ENCODE data around the gene C2orf80. TPM values are rescaled to one million over a fixed set of nuclear protein-coding genes. Genes with fewer than 3 reads are reported as not detected.
A peak's percentile ranks its signal among the peaks of the same experiment; 100 is the strongest.
"Not testable (repeated sequence)": the region's sequence is repeated elsewhere in the genome, so short reads cannot be mapped to it uniquely, and the experiment has no call there.

Gene C2orf80
- total and polyA plus RNA-seq, 2 experiments from 2014 or later = 0.92 TPM; not detected in 1

DNA sequence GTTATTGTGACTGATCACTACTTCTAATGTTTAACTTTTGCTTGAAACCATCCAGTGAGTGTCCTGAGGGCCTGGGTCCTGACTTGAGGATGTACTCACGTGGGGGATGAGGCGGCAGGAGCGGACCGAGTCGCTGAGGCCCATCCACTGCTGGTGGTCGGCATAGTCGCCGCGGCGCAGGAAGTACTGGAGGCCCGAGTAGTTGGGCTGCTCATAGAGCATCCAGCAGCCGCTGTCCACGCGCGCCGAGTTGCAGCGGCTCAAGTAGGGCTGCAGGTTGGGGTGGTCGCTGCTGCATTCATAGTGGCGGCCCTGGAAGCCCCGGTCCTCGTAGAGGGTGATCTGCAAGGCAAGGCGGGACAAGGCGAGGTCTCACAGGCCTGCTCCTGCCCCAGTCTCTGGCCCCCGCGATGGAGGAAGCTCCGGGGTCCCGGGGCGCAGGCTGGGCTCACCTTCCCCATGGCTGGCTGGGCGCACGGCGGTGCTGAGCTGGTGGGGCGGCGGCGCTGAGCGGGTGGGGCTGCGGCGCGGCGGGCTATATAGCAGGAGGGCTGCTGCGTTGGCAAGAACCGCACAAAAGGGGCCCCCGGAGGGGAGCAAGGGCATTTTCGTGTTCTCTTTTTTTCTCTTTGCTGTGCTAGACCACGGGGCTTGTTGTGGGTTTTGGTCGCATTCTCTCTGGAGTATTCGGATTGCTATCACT, 65.7 kb downstream of the C2orf80 start, which contains the start of gene CRYGD:
Gene CRYGD (minus strand): TSS at position 512 of the 703 bp plus-strand sequence. CDS start 51 bp downstream, at position 461.
- H3K4me3 ChIP-seq = peak within 1 kb of the TSS; percentile 52
- not testable (repeated sequence) for H3F3A ChIP-seq (replicated peaks; ENCODE audit: low read depth); H3K79me2 ChIP-seq (replicated peaks; ENCODE audit: insufficient read depth); H3K36me3 Mint-ChIP-seq (ENCODE audit: low read depth); H3K4me1 ChIP-seq (ENCODE audit: insufficient read depth); H3K27ac ChIP-seq (ENCODE audit: low read depth); H3K9me2 ChIP-seq (ENCODE audit: insufficient read depth); H3K36me3 ChIP-seq (ENCODE audit: insufficient read depth); H3K9me3 Mint-ChIP-seq; H4K20me1 ChIP-seq (replicated peaks; ENCODE audit: insufficient read depth); H3K27ac Mint-ChIP-seq; H3K27me3 ChIP-seq (ENCODE audit: insufficient read depth)
- H2AFZ ChIP-seq = peak within 1 kb of the TSS; percentile 77; the same call in 1 of the 2 replicates
- H3K4me2 ChIP-seq = peak within 1 kb of the TSS; percentile 73
- H3K27me3 Mint-ChIP-seq (ENCODE audit: insufficient read depth, low read depth, poor library complexity) = peaks cover 16% of the 10 kb centered on the region
- peaks cover 14% of the 10 kb centered on the region for H3K4me1 Mint-ChIP-seq
- H3K4me3 Mint-ChIP-seq = peak within 1 kb of the TSS; percentile 73
- ATAC-seq (peak; percentile 97), DNase-seq (ENCODE audit: low spot score) (peak; percentile 78)
- TF ChIP-seq ZNF114 (CRISPR knock-in tag; IDR thresholded peaks at IDR 0.05) (0 out of 2 replicates have a peak, but pooled peaks have one; percentile 49), CREB1 (CRISPR knock-in tag; IDR thresholded peaks at IDR 0.05; ENCODE audit: low read depth) (peak; percentile 23; the same call in 1 of the 2 replicates), POLR2AphosphoS5 (IDR thresholded peaks at IDR 0.05; ENCODE audit: low read depth) (peak; percentile 48; the same call in 1 of the 2 replicates)

DNA sequence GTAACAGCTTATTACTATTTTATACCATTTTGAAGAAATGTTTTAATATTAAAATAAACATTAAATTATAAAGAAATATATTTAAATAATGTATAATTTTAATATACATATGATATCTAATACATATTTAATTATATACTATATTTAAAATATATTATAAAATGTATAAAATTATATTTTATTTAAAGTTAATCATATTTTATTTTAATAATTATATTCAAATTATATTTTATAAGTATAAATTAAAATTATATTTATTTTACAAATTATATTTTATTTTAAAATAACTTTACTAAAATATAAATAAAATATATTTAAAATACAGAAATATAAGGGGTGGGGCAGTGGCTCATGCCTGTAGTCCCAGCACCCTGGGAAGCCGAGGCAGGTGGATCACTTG, 67.6 kb downstream of the C2orf80 start:
- Histone ChIP-seq H3K79me2 (replicated peaks; ENCODE audit: insufficient read depth) (no peaks in the 10 kb centered on the region), H3K36me3 (ENCODE audit: insufficient read depth) (no peaks in the 10 kb centered on the region), H3K4me1 (ENCODE audit: insufficient read depth) (peaks cover 9% of the 10 kb centered on the region; the same call in 1 of the 2 replicates), H3F3A (replicated peaks; ENCODE audit: low read depth) (0 out of 2 replicates have a peak, but pooled peaks cover 3% of the 10 kb centered on the region), H4K20me1 (replicated peaks; ENCODE audit: insufficient read depth) (no peaks in the 10 kb centered on the region), H3K4me2 (no peak overlapping the region), H3K9me2 (ENCODE audit: insufficient read depth) (no peaks in the 10 kb centered on the region), H3K27ac (ENCODE audit: low read depth) (no peak overlapping the region), H3K27me3 (ENCODE audit: insufficient read depth) (no peaks in the 10 kb centered on the region), H2AFZ (no peak overlapping the region), H3K4me3 (no peak overlapping the region)
- Mint-ChIP-seq H3K27ac (no peak overlapping the region), H3K9me3 (no peaks in the 10 kb centered on the region), H3K36me3 (ENCODE audit: low read depth) (no peaks in the 10 kb centered on the region), H3K4me1 (peaks cover 14% of the 10 kb centered on the region), H3K27me3 (ENCODE audit: insufficient read depth, low read depth, poor library complexity) (peaks cover 16% of the 10 kb centered on the region), H3K4me3 (no peak overlapping the region)
- DNase-seq (ENCODE audit: low spot score) = no peak
- no peak for ATAC-seq
- TF ChIP-seq, protein P1, sequence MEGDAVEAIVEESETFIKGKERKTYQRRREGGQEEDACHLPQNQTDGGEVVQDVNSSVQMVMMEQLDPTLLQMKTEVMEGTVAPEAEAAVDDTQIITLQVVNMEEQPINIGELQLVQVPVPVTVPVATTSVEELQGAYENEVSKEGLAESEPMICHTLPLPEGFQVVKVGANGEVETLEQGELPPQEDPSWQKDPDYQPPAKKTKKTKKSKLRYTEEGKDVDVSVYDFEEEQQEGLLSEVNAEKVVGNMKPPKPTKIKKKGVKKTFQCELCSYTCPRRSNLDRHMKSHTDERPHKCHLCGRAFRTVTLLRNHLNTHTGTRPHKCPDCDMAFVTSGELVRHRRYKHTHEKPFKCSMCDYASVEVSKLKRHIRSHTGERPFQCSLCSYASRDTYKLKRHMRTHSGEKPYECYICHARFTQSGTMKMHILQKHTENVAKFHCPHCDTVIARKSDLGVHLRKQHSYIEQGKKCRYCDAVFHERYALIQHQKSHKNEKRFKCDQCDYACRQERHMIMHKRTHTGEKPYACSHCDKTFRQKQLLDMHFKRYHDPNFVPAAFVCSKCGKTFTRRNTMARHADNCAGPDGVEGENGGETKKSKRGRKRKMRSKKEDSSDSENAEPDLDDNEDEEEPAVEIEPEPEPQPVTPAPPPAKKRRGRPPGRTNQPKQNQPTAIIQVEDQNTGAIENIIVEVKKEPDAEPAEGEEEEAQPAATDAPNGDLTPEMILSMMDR (conservative IDR thresholded peaks at IDR 0.05; ENCODE audit: low read depth in 2 of 2) = no peak
- TF ChIP-seq CREB1 (CRISPR knock-in tag; IDR thresholded peaks at IDR 0.05; ENCODE audit: low read depth) = no peak
- no peak for TF ChIP-seq EZH2phosphoT487 (IDR thresholded peaks at IDR 0.05; ENCODE audit: unreplicated experiment)
- no peak for TF ChIP-seq POLR2AphosphoS5 (IDR thresholded peaks at IDR 0.05; ENCODE audit: low read depth)
- TF ChIP-seq, protein P2, sequence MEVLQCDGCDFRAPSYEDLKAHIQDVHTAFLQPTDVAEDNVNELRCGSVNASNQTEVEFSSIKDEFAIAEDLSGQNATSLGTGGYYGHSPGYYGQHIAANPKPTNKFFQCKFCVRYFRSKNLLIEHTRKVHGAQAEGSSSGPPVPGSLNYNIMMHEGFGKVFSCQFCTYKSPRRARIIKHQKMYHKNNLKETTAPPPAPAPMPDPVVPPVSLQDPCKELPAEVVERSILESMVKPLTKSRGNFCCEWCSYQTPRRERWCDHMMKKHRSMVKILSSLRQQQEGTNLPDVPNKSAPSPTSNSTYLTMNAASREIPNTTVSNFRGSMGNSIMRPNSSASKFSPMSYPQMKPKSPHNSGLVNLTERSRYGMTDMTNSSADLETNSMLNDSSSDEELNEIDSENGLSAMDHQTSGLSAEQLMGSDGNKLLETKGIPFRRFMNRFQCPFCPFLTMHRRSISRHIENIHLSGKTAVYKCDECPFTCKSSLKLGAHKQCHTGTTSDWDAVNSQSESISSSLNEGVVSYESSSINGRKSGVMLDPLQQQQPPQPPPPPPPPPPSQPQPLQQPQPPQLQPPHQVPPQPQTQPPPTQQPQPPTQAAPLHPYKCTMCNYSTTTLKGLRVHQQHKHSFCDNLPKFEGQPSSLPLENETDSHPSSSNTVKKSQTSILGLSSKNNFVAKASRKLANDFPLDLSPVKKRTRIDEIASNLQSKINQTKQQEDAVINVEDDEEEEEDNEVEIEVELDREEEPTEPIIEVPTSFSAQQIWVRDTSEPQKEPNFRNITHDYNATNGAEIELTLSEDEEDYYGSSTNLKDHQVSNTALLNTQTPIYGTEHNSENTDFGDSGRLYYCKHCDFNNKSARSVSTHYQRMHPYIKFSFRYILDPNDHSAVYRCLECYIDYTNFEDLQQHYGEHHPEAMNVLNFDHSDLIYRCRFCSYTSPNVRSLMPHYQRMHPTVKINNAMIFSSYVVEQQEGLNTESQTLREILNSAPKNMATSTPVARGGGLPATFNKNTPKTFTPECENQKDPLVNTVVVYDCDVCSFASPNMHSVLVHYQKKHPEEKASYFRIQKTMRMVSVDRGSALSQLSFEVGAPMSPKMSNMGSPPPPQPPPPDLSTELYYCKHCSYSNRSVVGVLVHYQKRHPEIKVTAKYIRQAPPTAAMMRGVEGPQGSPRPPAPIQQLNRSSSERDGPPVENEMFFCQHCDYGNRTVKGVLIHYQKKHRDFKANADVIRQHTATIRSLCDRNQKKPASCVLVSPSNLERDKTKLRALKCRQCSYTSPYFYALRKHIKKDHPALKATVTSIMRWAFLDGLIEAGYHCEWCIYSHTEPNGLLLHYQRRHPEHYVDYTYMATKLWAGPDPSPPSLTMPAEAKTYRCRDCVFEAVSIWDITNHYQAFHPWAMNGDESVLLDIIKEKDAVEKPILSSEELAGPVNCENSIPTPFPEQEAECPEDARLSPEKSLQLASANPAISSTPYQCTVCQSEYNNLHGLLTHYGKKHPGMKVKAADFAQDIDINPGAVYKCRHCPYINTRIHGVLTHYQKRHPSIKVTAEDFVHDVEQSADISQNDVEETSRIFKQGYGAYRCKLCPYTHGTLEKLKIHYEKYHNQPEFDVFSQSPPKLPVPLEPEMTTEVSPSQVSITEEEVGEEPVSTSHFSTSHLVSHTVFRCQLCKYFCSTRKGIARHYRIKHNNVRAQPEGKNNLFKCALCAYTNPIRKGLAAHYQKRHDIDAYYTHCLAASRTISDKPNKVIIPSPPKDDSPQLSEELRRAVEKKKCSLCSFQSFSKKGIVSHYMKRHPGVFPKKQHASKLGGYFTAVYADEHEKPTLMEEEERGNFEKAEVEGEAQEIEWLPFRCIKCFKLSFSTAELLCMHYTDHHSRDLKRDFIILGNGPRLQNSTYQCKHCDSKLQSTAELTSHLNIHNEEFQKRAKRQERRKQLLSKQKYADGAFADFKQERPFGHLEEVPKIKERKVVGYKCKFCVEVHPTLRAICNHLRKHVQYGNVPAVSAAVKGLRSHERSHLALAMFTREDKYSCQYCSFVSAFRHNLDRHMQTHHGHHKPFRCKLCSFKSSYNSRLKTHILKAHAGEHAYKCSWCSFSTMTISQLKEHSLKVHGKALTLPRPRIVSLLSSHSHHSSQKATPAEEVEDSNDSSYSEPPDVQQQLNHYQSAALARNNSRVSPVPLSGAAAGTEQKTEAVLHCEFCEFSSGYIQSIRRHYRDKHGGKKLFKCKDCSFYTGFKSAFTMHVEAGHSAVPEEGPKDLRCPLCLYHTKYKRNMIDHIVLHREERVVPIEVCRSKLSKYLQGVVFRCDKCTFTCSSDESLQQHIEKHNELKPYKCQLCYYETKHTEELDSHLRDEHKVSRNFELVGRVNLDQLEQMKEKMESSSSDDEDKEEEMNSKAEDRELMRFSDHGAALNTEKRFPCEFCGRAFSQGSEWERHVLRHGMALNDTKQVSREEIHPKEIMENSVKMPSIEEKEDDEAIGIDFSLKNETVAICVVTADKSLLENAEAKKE (CRISPR knock-in tag; IDR thresholded peaks at IDR 0.05) = no peak
- no peak for TF ChIP-seq JUNB (IDR thresholded peaks at IDR 0.05; ENCODE audit: unreplicated experiment)
- TF ChIP-seq, protein P3, sequence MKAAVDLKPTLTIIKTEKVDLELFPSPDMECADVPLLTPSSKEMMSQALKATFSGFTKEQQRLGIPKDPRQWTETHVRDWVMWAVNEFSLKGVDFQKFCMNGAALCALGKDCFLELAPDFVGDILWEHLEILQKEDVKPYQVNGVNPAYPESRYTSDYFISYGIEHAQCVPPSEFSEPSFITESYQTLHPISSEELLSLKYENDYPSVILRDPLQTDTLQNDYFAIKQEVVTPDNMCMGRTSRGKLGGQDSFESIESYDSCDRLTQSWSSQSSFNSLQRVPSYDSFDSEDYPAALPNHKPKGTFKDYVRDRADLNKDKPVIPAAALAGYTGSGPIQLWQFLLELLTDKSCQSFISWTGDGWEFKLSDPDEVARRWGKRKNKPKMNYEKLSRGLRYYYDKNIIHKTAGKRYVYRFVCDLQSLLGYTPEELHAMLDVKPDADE (IDR thresholded peaks at IDR 0.05) = no peak
- TF ChIP-seq ZNF114 (CRISPR knock-in tag; IDR thresholded peaks at IDR 0.05) = no peak
- no peak for TF ChIP-seq STAT1 (IDR thresholded peaks at IDR 0.05; ENCODE audit: unreplicated experiment)
- TF ChIP-seq EZH2 (IDR thresholded peaks at IDR 0.05; ENCODE audit: low read depth, unreplicated experiment) = no peak

Measured in GM23338 (cell line).